Measurements from ENCODE around the gene PKD2L1. TPM values are rescaled to one million over a fixed set of nuclear protein-coding genes. Genes with fewer than 3 reads are reported as not detected.

Gene PKD2L1
- total and polyA plus RNA-seq, 10 of the 15 experiments (the other 5 are each of a cell fraction or from before 2014, with no cell fraction given), result 0.05 to 0.17 (median 0.08) TPM; not detected in 6

GRCh38 chr10:100341953-100342626 lies 12.1 kb upstream of the PKD2L1 start (continued):
- no peak for TF ChIP-seq REST (IDR thresholded peaks at IDR 0.05; ENCODE audit: low read depth, low read length)
- TF ChIP-seq USF1 (IDR thresholded peaks at IDR 0.05; ENCODE audit: borderline replicate concordance, extremely low read length, insufficient read depth, low read depth, low read length), result no peak
- peak; percentile 32; the same call in 1 of the 2 replicates for TF ChIP-seq YY1 (IDR thresholded peaks at IDR 0.05; ENCODE audit: low read depth, low read length)

GRCh38 chr10:100340948-100341847 lies 11.2 kb upstream of the PKD2L1 start:
- DNase-seq (ENCODE audit: low read depth, low spot score), result no peak
- ChIA-PET SMC1A (ENCODE audit: uncharacterized antibody, unreplicated experiment) (interaction anchor here (1.2 to 17.4 kb wide), 4 partner anchors 35 to 177 kb away, joined by 3 to 277 read pairs (median 60); no protein-coding TSS in a partner anchor), CTCF (interaction anchor here (0.8 to 14.9 kb wide), 11 partner anchors 8 to 176 kb away, joined by 3 to 312 read pairs (median 5); partner anchors contain the start of gene PKD2L1), RAD21 (ENCODE audit: unreplicated experiment) (interaction anchor here (1.0 to 18.1 kb wide), 7 partner anchors 10 to 177 kb away, joined by 3 to 214 read pairs (median 7); partner anchors contain the start of gene PKD2L1), POLR2A (interaction anchor here (0.7 to 1.3 kb wide), 4 partner anchors 14 to 140 kb away, joined by 3 to 4 read pairs (median 3); no protein-coding TSS in a partner anchor)
- no peak for TF ChIP-seq POLR2A (IDR thresholded peaks at IDR 0.05; ENCODE audit: low read depth, low read length)
- no peak for TF ChIP-seq POLR2AphosphoS5 (IDR thresholded peaks at IDR 0.05; ENCODE audit: low read length)
- TF ChIP-seq ZSCAN29 (IDR thresholded peaks at IDR 0.05), result no peak
- TF ChIP-seq USF2 (IDR thresholded peaks at IDR 0.05; ENCODE audit: borderline replicate concordance, low read depth, low read length), result no peak
- no peak for TF ChIP-seq HDAC6 (IDR thresholded peaks at IDR 0.05; ENCODE audit: unreplicated experiment)
- no peak for TF ChIP-seq NBN (IDR thresholded peaks at IDR 0.05)
- TF ChIP-seq KAT2A (conservative IDR thresholded peaks at IDR 0.05; ENCODE audit: control insufficient read depth, low read depth, low read length), result no peak
- TF ChIP-seq BRCA1 (IDR thresholded peaks at IDR 0.05; ENCODE audit: low read depth, low read length), result no peak
- Histone ChIP-seq H2AFZ (ENCODE audit: control insufficient read depth, low read depth, low read length) (no peak overlapping the region), H3K79me2 (ENCODE audit: control insufficient read depth, insufficient read depth, low read length) (peaks cover 4% of the 10 kb centered on the region), H3K9me3 (replicated peaks; ENCODE audit: control insufficient read depth, insufficient read depth, low read length) (no peaks in the 10 kb centered on the region), H4K20me1 (ENCODE audit: control insufficient read depth, insufficient read depth) (no peaks in the 10 kb centered on the region), H3K27me3 (replicated peaks in 1 of 2; ENCODE audit: control insufficient read depth in 2 of 2, insufficient read depth in 2 of 2, low read length in 1 of 2) (no peaks in the 10 kb centered on the region), H3K4me1 (ENCODE audit: control insufficient read depth, insufficient read depth, low read length) (peaks cover 22% of the 10 kb centered on the region), H3K27ac (ENCODE audit: control insufficient read depth, insufficient read depth) (no peak overlapping the region), H3K4me3 (no peak overlapping the region), H3K4me2 (ENCODE audit: control insufficient read depth, insufficient read depth) (no peak overlapping the region), H3K9ac (ENCODE audit: control insufficient read depth, insufficient read depth, low read length) (no peak overlapping the region), H3K36me3 (ENCODE audit: control insufficient read depth in 2 of 2, insufficient read depth in 2 of 2, low read length in 1 of 2) (no peaks in the 10 kb centered on the region)
- FAIRE-seq, result no peak
- 70% methylated on average over 12 of the region's 12 CpGs for WGBS (ENCODE audit: insufficient coverage, insufficient replicate concordance, low lambda C conversion rate, missing lambda C conversion rate)
- ATAC-seq, result no peak
- intact Hi-C loops (cut with micrococcal nuclease; ENCODE audit: unreplicated experiment) (no loop called here), in situ Hi-C loops (cut with MboI) (loop anchor here (5.0 kb wide), 2 partner anchors 91 to 166 kb away; no protein-coding TSS in a partner anchor)
- no TSS peak for BruUV-seq (replicated peaks)
